GM19324 (cell line): ENCODE results near the gene UBA52.
A peak's percentile ranks its signal among the peaks of the same experiment; 100 is the strongest.
"Not testable (repeated sequence)": the region's sequence is repeated elsewhere in the genome, so short reads cannot be mapped to it uniquely, and the experiment has no call there.

Experiments used
- ATAC-seq: cut with Tn5 transposase; IDR thresholded peaks from one replicate; pipeline ENCODE4 v1.9.1; 2021; ENCODE audit warnings: mild to moderate bottlenecking, moderate library complexity; ENCODE audit not compliant: unreplicated experiment, low FRiP score

Gene UBA52

DNA sequence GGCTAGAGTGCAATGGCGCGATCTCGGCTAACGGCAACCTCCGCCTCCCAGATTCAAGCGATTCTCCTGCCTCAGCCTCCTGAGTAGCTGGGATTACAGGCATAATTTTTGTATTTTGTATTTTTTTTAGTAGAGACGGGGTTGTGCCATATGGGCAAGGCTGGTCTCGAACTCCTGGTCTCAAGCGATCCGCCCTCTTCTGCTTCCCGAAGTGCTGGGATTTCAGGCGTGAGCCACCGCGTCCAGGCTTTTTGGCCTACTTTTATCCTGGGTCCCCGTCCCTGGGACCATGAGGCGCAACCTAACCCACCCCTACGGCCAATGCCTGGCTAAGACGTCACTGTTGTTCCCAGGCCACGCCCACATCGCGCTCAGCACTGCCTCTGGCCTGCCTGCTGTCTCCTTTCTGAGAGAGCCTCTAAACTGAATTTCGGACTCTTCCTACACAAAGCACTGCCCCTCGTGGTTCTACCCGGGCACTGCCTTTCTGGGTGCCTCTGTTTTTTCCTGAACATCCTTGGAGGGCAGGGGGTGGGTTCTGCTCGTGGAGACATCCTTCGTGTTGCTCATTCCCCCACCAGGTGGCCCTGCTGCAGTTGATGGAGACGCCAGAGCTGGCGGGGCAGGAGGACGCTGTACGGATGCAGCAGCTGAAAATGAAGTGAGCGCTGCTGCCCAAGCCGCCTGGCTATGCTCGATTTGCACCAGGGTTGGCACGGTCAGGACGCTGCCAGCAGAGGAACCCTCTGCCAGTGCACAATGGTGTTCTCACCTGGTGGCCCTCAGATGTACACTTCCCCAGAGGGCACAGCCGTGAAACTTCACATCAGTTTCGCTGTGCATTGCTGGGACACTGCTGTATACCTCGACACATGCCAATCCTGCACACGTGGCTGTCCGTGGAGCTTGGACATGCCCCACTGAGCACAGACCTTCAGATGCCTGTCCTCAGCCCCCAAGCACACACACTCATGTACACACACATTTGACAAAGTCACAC, 18.9 kb downstream of the UBA52 start:
- ATAC-seq, result no peak

DNA sequence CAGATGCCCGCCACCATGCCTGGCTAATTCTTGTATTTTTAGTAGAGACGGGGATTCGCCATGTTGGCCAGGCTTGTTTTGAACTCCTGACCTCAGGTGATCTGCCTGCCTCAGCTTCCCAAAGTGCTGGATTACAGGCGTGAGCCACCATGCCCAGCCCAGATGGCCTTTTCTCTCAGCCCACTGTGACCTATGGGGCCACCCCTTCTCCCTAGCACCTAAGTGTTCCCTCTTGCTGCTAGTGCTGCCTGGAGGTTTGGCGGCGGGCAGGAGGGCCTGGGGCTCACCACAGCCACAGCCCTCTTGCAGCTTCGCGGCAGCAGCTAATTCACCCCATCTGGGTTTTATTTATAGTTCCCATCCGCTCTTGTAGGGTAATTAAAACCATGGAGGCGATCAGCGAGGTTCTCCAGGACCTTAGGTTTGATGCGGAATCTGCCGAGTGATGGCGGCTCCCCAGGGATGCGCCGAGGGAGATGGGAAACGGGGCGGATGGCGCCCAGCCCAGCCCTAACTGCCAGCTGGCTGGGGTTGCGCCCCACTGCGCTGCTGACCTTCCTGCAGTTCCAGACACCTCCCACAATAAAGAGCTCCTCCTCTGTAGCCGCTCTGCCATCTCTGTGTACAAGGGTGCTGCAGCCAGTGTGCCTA, 20.2 kb downstream of the UBA52 start:
- no peak for ATAC-seq

DNA sequence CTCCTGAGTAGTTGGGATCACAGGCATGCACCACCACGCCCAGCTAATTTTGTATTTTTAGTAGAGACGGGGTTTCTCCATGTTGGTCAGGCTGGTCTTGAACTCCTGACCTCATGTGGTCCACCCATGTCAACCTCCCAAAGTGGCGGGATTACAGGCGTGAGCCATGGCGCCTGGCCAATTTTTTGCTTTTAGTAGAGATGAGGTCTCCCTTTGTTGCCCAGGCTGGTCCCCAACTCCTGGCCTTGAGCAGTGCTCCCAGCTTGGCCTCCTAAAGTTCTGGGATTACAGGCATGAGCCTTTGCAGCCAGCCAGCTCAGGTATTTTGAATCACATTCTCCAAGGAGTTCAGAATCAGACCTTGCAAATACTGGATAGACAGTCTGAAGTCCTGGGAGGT, 21.1 kb downstream of the UBA52 start:
- ATAC-seq, result not testable (repeated sequence)

DNA sequence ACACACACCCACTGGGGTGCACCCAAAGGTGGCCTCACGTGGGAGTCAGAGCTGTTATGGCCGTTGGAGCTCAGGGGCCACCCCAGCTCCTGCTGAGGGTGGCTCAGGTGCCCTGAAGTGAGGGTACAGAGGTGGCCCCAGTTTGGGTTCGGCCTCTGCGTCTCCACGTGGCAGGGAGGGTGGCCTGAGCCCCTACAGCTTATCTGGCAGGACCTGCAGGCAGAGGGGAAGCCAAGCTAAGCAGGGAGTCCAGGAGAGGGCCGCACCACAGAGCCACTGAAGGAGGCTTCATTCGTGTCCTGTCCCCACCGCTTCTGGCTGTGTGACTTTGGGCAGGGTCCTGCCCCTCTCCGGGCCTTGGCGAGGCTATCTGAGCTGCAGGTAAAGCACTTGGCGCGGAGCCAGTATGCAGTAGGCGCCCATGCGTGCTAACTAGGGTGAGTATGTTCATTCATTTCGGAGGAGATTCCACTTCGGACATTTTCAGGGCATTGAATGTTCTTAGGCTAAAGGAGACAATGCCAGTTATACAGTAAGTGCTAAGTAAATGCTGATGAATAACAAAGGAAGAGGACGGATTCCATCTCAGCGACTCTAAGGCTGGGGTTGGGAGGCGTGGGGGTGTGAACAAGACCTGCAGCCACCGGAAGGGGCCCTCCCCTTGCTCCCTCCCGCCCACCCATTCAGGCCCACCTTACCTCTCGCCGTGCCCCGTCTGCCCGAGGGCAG, 21.9 kb downstream of the UBA52 start:
- ATAC-seq, result no peak

DNA sequence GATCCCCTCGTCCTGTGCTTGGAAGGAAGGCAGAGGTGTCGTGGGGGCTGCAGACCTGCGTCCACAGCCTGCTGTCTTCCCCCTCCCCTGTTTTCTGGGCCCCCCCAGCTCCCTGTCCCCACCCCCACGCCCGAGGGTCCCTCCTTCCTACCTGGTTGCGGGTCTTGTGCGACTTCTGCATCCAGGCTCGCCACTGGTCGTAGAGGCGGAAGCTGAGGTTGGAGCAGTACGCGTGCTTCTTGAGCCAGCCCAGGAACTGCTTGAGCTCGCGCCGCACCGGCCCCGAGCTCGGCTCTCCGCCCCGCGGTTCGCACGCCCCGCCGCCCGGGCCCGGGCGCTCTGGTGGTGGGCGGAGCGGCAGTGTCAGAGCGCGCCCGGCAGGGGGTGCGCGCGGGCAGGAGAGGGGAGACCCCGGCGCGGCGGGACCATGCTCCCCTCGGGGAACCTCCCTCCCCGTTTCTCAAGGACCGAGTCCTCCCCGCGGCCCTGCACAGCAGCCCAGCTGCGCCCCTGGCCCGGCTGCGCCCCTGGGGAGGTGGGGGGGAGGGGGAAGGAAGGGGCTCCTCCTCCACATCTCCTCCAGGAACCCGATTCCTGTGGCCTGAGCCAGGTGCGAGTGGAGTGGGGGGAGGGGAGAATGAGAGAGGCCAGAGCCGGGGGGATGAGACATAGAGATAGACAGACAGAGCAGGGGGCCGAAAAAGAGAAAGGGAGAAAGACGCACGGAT, 22.6 kb downstream of the UBA52 start:
- peak; percentile 50 for ATAC-seq

DNA sequence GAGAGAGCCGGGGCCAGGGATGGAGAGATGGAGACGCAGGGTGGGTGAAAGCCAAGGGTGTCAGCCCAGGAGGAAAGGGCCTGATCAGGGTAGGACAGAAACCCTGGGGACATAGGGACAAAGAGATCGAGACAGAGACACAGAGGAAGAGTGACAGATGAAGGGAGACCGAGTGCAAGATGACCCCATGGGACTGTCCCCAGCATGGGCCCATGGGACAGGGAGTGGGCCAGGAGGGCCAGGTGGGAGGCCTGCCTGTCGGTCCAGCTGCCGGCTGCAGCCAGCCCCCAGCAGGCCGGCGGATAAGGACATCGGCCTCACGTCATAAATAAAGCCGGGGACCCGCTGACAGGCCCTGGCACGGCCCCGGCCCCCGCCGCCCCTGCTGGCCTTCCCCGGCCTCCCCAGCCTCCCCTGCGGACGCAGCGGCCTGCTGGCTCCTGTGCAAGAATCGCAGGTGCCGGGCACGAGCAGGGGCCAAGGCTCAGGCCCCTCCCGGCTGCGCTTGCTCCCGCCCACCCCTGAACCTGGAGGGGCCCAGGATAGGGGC, 23.2 kb downstream of the UBA52 start:
- ATAC-seq, result no peak

DNA sequence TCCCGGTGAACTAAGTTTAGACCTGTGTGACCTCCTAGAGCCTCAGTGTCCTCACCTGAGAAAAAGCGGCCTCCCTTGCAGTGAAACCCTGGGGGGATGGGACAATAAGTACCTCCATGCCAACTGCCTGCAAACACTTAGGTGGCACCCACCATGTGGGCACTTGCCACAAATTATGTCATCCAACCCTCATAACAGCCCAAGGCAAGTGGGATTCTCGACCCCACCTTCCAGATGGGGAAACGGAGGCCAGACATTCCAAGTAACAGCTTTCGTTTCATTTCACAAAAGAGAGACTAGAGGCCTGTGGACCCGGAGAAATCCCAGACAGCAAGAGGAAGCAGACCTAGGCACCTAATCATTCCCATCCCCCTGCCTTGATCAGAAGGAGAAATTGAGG, 23.8 kb downstream of the UBA52 start:
- ATAC-seq, result no peak

DNA sequence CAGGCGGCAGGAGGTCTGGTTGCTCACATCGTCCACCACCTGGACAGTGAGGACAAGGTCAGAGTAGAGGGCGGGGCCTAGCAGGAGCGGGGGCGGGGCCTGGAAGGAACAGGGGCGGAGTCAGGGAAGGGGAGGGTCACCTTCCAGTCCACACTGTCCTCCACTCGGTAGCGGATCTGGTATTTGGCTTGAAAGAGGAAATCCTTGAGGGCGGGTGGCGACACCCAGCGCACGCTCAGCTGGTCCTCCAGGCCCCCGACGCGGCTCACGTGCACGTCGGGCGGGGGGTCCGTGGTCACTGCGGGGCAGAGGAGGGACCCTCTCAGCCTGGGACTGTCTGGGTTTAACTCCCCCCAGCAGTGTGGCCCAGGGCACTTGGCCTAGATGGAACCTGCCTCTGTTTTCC, 25.1 kb downstream of the UBA52 start:
- no peak for ATAC-seq

DNA sequence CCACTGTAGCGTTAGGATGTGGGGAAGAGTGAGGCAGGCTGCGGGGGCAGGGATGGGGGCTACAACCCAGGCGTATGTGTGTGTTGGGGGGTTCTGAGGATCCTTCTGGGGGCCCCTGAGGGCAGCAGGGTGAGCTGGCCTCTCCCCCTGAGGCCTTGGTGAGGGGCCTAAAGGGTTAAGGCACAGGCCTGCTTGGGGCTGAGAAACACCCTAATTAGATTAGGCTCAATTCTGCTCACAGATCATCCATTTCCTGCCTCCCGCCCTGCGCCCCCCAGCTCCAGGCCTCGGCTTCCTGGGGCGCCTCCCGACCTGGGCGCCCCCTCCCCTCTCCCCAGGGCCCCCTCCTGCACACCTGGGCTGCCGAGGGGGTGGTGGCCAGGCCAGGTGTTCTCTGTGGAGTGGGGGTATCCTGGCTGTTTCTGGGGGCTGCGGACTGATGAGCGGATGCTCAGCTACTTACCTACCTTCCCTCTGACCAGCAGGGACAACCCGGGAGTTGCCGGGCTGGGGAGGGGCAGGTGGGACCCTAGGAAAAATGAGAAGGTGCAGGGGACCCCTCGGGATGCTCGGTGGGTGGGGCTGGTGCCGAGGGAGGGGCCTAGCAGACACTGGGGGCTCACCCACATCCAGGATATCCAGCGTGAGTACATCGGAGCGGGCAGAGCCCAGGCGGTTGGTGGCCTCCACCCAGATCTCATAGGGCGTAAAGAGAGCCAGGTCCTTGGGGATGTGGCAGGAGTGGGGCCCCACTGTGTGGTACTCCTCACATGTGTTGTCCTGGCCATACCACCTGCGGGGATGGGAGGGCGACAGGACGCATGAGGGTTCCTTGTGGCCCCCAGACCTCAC, 26.4 kb downstream of the UBA52 start:
- no peak for ATAC-seq

DNA sequence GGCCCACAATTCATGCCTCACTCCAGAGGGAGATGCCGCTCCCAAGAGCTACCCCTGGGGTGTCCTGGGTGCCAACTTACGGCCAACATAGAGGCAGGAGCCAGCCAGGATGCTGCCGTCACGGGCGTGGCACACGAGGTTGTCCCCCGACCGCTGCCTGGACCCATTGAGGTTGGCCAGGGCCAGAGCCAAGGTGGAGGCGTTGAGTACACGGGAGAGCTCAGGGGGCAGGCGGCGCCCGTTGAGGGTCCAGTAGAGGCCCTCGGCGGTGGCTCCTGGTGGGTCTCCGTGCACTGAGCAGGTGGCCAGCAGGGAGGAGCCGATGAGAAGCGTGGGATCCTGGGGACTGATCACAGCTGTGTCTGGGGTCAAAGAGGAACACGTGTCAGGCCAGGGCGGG, 27.8 kb downstream of the UBA52 start:
- ATAC-seq, result no peak

DNA sequence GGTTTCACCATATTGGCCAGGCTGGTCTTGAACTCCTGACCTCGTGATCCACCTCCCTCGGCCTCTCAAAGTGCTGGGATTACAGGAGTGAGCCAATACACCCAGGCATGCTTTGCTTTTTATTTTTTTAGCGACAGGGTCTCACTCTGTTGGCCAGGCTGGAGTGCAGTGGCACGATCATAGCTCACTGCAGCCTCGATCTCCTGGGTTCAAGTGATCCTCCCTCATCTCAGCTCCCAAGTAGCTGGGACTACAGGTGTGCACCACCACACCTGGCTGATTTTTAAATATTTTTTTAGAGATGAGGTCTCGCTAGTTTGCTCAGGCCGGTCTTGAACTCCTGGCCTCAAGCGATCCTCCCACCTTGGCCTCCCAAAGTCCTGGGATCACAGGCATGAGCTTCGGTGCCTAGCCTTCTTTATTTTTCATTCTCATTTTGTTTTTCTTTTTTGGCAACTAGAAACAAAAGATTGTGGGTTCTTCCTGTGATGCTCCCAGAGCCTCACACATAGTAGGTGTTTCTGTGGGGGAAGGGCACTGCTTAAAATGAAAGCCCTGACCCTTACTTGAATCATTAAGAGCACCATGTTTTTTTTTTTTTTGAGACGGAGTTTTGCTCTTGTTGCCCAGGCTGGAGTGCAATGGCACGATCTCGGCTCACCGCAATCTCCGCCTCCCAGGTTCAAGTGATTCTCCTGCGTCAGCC, 29.2 kb downstream of the UBA52 start:
- ATAC-seq, result not testable (repeated sequence)

DNA sequence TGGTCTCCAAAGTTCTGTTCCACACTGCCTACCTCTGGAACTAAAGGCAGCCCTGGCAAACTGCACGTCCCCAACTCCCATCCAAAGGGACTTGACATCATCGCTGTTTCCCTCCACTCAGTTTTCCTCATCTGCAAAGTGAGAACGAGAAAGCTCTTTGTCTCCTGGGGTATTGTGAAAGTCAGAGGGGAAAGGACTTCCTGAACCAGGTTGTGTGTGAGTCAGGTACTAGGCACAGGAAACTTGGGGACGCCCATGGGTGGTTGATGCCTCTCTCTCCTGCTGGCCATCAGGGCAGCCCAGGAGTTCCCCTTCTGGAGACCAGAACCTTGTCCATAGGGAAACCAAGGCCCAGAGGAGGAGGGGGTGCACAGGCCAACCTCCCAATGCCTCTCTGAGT, 30.2 kb downstream of the UBA52 start:
- no peak for ATAC-seq

DNA sequence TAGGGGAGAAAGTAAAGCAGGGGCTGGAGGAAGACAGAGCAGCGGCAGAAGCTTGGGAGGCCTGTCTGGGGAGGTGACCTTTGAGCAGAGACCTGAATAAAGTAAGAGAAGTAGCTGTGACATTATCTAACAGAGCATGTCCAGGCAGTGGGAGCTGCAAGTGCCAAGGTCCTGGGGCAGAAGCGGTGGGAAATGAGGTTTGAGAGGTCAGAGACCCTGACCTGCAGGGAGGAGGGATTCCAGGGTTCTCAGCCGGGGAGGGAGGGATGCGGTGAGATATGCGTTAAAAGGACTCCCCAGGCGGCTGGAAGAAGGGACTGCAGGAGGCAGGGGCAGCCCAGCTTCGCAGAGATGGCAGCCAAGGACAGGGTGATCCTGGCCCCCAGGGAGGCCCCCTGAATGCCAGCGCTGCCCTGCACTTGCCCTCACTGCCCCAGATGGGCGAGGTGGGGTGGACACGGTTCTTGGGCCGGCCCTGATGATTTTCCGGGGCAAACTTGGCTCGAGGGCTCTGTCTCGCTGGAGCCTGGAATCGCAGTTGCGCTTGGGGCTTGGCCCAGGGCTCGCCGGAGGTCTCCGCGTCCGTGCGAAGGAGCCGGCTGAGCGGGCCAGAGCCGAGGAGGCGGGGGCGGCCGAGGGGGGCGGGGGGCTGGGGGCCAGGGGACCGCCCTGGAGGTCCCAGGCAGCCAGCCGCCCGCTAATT, 31.7 kb downstream of the UBA52 start:
- no peak for ATAC-seq

DNA sequence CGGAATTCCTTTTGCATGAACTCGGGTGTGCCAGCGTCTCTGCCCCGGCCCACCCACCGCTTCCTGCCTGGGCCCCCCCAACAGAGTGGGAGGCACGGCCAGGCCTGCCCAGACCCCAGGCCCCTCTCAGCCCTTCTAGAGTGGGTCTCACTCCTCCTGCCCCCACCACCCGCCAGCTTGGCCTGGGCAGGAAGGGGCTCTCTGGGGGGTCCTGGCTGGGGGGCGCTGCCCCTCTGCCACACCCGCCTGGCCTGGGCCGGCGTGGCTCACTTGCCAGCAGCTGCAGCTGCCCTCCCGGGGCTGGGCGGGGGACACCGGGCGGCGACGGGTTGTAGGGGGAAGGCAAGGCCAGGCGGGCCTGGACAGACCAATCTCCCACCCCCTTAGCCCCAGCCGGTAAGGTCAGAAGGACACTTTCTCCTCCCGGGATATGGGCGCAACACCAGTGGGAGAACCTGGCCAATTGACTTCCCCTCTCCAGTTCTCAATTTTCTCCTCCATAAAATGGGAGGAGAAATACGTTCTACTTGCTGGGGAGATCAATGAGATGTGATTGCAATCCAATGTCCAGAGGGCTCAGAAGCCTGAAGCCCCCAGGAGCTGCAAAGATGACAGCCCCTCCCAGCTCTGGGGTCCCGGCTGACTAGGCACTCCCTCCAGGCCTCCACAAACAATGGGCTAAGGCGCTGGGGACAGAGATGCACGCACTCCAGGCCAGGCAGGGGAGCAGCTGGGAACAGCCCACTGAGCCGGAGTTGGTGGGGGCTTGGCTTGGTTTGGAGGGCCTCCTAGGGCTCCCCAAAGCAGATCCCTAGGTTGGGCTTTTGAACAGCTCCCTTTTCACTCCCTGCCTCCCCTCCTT, 32.5 kb downstream of the UBA52 start:
- ATAC-seq, result no peak

DNA sequence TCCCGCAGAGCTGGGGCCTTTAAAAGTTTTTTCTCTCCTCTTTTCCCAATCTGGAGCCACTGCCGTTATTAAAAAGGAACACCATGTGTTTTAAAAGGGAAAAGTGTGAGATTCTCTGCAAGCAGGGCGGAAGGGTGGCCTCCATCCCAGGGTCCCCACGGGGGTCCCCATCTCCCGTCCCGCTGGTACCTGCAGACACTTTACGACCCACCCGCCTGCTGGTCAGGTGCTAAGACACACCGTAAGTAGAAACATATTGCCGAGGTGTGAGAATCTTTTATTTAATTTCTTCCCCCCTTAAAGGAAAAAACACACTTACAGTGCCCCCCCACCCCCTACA, 33.1 kb downstream of the UBA52 start:
- no peak for ATAC-seq

DNA sequence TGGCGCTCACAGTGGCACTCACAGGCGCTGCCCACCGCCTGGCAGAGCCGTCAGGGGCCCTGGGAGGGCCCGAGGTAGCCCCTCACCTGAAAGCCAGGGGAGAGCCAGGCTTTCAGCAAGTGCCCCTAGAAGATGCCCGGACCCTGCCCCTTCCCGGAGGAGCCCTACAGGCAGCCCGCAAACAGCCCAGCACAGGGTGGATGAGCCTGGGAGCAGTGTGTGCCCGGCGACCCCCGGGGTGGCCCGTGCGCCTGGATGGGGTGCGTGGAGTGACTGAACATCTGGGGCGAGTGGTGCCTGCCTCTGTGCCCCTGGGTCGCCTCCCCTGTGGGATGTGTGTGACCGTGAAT, 33.5 kb downstream of the UBA52 start:
- no peak for ATAC-seq

DNA sequence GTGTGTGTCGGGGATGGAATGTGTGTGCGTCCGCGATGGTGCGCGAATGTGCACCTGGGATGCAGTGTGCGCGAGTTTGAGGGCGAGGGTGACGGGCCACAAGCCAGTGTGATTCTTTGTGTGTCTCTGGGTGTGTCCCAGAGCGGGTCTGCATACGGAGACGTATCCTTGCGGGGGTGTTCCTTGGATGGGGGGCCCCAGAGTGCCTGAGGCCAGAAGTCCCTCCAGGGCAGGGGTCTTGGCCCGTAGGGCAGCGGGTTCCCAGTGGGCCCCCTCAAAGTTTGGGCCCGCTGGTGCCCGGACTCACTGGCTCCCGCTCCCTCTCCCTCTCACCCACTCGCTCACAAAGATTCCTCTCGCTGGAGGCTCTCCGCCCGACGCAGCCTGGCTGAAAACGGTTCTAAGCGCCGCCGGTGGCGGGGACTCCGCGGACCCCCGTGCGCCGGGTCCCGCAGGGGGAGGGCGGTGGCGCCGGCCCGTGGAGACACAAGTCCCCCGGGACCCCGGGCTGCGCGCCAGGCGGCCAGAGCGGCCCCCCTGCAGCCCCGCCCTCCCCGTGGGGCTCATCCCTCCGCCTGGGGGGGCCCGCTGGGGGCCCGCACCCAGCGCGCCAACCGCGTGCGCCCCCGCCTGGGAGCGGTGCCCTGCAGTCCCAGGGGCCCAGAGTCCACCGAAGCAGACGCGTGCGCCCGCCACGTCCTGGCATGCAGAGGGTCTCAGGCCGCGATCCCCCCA, 34.1 kb downstream of the UBA52 start:
- ATAC-seq, result no peak
